Activated T-helper 17 cell treated with anti-CD3 and anti-CD28 coated beads, Interleukin-2, amount 50 U/mL, for 72 hours (primary cell): Measurements from ENCODE around the gene SPOUT1. TPM values are rescaled to one million over a fixed set of nuclear protein-coding genes. Genes with fewer than 3 reads are reported as not detected.
"Not testable (repeated sequence)": the region's sequence is repeated elsewhere in the genome, so short reads cannot be mapped to it uniquely, and the experiment has no call there.

ENCODE experiments used
- ATAC-seq: fragments of 150-1000 bp; cut with Tn5 transposase; replicated peaks from 2 replicates; pipeline ENCODE4 v1.10.0; 2021; ENCODE audit warnings: mild to moderate bottlenecking, moderate library complexity
- H3K27ac Mint-ChIP-seq: one replicate; pipeline ENCODE4 v1.8.0; 2022; ENCODE audit warnings: mixed read lengths
- H3K27me3 Mint-ChIP-seq: one replicate; pipeline ENCODE4 v1.8.0; 2022; ENCODE audit warnings: mixed read lengths
- H3K36me3 Mint-ChIP-seq: one replicate; pipeline ENCODE4 v1.8.0; 2022; ENCODE audit warnings: low read depth, mild to moderate bottlenecking, mixed read lengths
- H3K4me1 Mint-ChIP-seq: one replicate; pipeline ENCODE4 v1.8.0; 2022; ENCODE audit warnings: mixed read lengths
- H3K4me3 Mint-ChIP-seq: one replicate; pipeline ENCODE4 v1.8.0; 2022; ENCODE audit warnings: mild to moderate bottlenecking, mixed read lengths
- H3K9me3 Mint-ChIP-seq: one replicate; pipeline ENCODE4 v1.8.0; 2022; ENCODE audit warnings: mixed read lengths
- total RNA-seq, 2 donors: library from RNA; stranded (reverse); gene quantifications; one replicate each; pipeline ENCODE4 v1.2.3, GENCODE V29; 2022

SPOUT1 gene
- total RNA-seq, 2 donors from 2014 or later, result 51.4 to 80.8 TPM

GRCh38 chr9:128807827-128808226 lies 21.8 kb downstream of the SPOUT1 start:
- H3K9me3 Mint-ChIP-seq, result no peaks in the 10 kb centered on the region
- H3K27me3 Mint-ChIP-seq, result no peaks in the 10 kb centered on the region
- no peaks in the 10 kb centered on the region for H3K4me1 Mint-ChIP-seq
- peaks cover 46% of the 10 kb centered on the region for H3K36me3 Mint-ChIP-seq
- no peak for ATAC-seq
- no peak overlapping the region for H3K4me3 Mint-ChIP-seq
- H3K27ac Mint-ChIP-seq, result no peak overlapping the region

- Mint-ChIP-seq H3K4me1 (no peaks in the 10 kb centered on the region), H3K4me3 (no peak overlapping the region), H3K27ac (no peak overlapping the region), H3K36me3 (peaks cover 62% of the 10 kb centered on the region), H3K9me3 (no peaks in the 10 kb centered on the region), H3K27me3 (no peaks in the 10 kb centered on the region)
- no peak for ATAC-seq
These were observed 23.9 kb downstream of the SPOUT1 start for GRCh38 chr9:128805661-128806060.

- H3K27ac Mint-ChIP-seq, result no peak overlapping the region
- no peaks in the 10 kb centered on the region for H3K4me1 Mint-ChIP-seq
- ATAC-seq, result no peak
- H3K4me3 Mint-ChIP-seq, result no peak overlapping the region
- peaks cover 84% of the 10 kb centered on the region for H3K36me3 Mint-ChIP-seq
- H3K27me3 Mint-ChIP-seq, result no peaks in the 10 kb centered on the region
- H3K9me3 Mint-ChIP-seq, result no peaks in the 10 kb centered on the region
These were observed 27.1 kb downstream of the SPOUT1 start for GRCh38 chr9:128802482-128802881.

GRCh38 chr9:128800061-128800460 lies 29.5 kb downstream of the SPOUT1 start:
- ATAC-seq, result no peak
- H3K4me3 Mint-ChIP-seq, result no peak overlapping the region
- H3K36me3 Mint-ChIP-seq, result peaks cover 89% of the 10 kb centered on the region

GRCh38 chr9:128798896-128799295 lies 30.7 kb downstream of the SPOUT1 start:
- Mint-ChIP-seq H3K9me3 (no peaks in the 10 kb centered on the region), H3K36me3 (peaks cover 92% of the 10 kb centered on the region), H3K4me3 (no peak overlapping the region), H3K27me3 (no peaks in the 10 kb centered on the region), H3K27ac (no peak overlapping the region), H3K4me1 (no peaks in the 10 kb centered on the region)
- no peak for ATAC-seq

More at GRCh38 chr9:128800061-128800460, 29.5 kb downstream of the SPOUT1 start:
- no peaks in the 10 kb centered on the region for H3K9me3 Mint-ChIP-seq
- H3K4me1 Mint-ChIP-seq, result no peaks in the 10 kb centered on the region
- no peaks in the 10 kb centered on the region for H3K27me3 Mint-ChIP-seq
- no peak overlapping the region for H3K27ac Mint-ChIP-seq

- H3K4me3 Mint-ChIP-seq, H3K4me1 Mint-ChIP-seq, ATAC-seq, H3K9me3 Mint-ChIP-seq, H3K27me3 Mint-ChIP-seq, H3K27ac Mint-ChIP-seq: not testable (repeated sequence)
- H3K36me3 Mint-ChIP-seq, result peaks cover 97% of the 10 kb centered on the region
These were observed 34.6 kb downstream of the SPOUT1 start for GRCh38 chr9:128794961-128795360.

GRCh38 chr9:128792978-128793686 lies 36.5 kb downstream of the SPOUT1 start:
- Mint-ChIP-seq H3K27me3 (no peaks in the 10 kb centered on the region), H3K4me1 (no peaks in the 10 kb centered on the region), H3K27ac (peak overlapping the region; percentile 41), H3K9me3 (no peaks in the 10 kb centered on the region), H3K36me3 (peaks cover 84% of the 10 kb centered on the region), H3K4me3 (no peak overlapping the region)
- ATAC-seq, result no peak

- H3K4me1 Mint-ChIP-seq, result no peaks in the 10 kb centered on the region
- no peaks in the 10 kb centered on the region for H3K9me3 Mint-ChIP-seq
- no peaks in the 10 kb centered on the region for H3K27me3 Mint-ChIP-seq
- ATAC-seq, result no peak
- H3K4me3 Mint-ChIP-seq, result no peak overlapping the region
- H3K36me3 Mint-ChIP-seq, result peaks cover 74% of the 10 kb centered on the region
- H3K27ac Mint-ChIP-seq, result no peak overlapping the region
These were observed 37.5 kb downstream of the SPOUT1 start for GRCh38 chr9:128792134-128792533.

- no peak overlapping the region for H3K4me3 Mint-ChIP-seq
- peaks cover 58% of the 10 kb centered on the region for H3K36me3 Mint-ChIP-seq
- H3K27ac Mint-ChIP-seq, result peak overlapping the region; percentile 21
- no peak for ATAC-seq
- no peaks in the 10 kb centered on the region for H3K9me3 Mint-ChIP-seq
- H3K4me1 Mint-ChIP-seq, result no peaks in the 10 kb centered on the region
- H3K27me3 Mint-ChIP-seq, result no peaks in the 10 kb centered on the region
These were observed 39.1 kb downstream of the SPOUT1 start for GRCh38 chr9:128790536-128790935.

- H3K4me3 Mint-ChIP-seq, result peak overlapping the region; percentile 93
- no peaks in the 10 kb centered on the region for H3K9me3 Mint-ChIP-seq
- no peaks in the 10 kb centered on the region for H3K27me3 Mint-ChIP-seq
- peak overlapping the region; percentile 89 for H3K27ac Mint-ChIP-seq
- no peaks in the 10 kb centered on the region for H3K4me1 Mint-ChIP-seq
- ATAC-seq, result no peak
- H3K36me3 Mint-ChIP-seq, result peaks cover 38% of the 10 kb centered on the region
These were observed 41.1 kb downstream of the SPOUT1 start for GRCh38 chr9:128788445-128788844.

GRCh38 chr9:128787659-128788058 lies 41.9 kb downstream of the SPOUT1 start:
- no peak for ATAC-seq
- Mint-ChIP-seq H3K27me3 (no peaks in the 10 kb centered on the region), H3K9me3 (no peaks in the 10 kb centered on the region), H3K27ac (peak overlapping the region; percentile 89), H3K4me1 (no peaks in the 10 kb centered on the region), H3K36me3 (peaks cover 31% of the 10 kb centered on the region), H3K4me3 (peak overlapping the region; percentile 93)

GRCh38 chr9:128786681-128787601 lies 42.7 kb downstream of the SPOUT1 start, which contains the start of gene TBC1D13:
Gene TBC1D13, plus strand, starts transcription at chr9:128787253. Its CDS starts 101 bp downstream, at chr9:128787354.
- H3K27me3 Mint-ChIP-seq, result no peaks in the 10 kb centered on the region
- peak; percentile 99 for ATAC-seq
- H3K4me3 Mint-ChIP-seq, result peak within 1 kb of the TSS; percentile 93
- H3K9me3 Mint-ChIP-seq, result no peaks in the 10 kb centered on the region
- H3K36me3 Mint-ChIP-seq, result peaks cover 23% of the 10 kb centered on the region
- H3K4me1 Mint-ChIP-seq, result no peaks in the 10 kb centered on the region
- H3K27ac Mint-ChIP-seq, result peak within 1 kb of the TSS; percentile 89

GRCh38 chr9:128785427-128785826 lies 44.2 kb downstream of the SPOUT1 start:
- peaks cover 8% of the 10 kb centered on the region for H3K36me3 Mint-ChIP-seq
- peak overlapping the region; percentile 38 for H3K27ac Mint-ChIP-seq
- no peaks in the 10 kb centered on the region for H3K4me1 Mint-ChIP-seq
- H3K4me3 Mint-ChIP-seq, result no peak overlapping the region
- H3K9me3 Mint-ChIP-seq, result no peaks in the 10 kb centered on the region
- no peaks in the 10 kb centered on the region for H3K27me3 Mint-ChIP-seq
- no peak for ATAC-seq

GRCh38 chr9:128782669-128783068 lies 46.9 kb downstream of the SPOUT1 start:
- no peaks in the 10 kb centered on the region for H3K9me3 Mint-ChIP-seq
- H3K27ac Mint-ChIP-seq, result no peak overlapping the region
- ATAC-seq, result no peak
- H3K4me1 Mint-ChIP-seq, result no peaks in the 10 kb centered on the region
- H3K27me3 Mint-ChIP-seq, result no peaks in the 10 kb centered on the region
- no peak overlapping the region for H3K4me3 Mint-ChIP-seq
- H3K36me3 Mint-ChIP-seq, result no peaks in the 10 kb centered on the region
